GM23338 (cell line): ENCODE results near the gene CACNA1D. TPM values are rescaled to one million over a fixed set of nuclear protein-coding genes. Genes with fewer than 3 reads are reported as not detected.

Experiments
- ATAC-seq: fragments of 200-7000 bp; cut with Tn5 transposase; 3 replicates; pipeline ENCODE4 v1.9.1; 2020
- DNase-seq: peaks from one replicate; pipeline ENCODE4 v3.0.0-alpha.2; 2015; ENCODE audit warnings: low spot score
- H2AFZ ChIP-seq: fragments of 200-600 bp; sonication (generic); 2 replicates; pipeline ENCODE4 v1.8.0; 2016; ENCODE audit warnings: antibody characterized with exemption, mild to moderate bottlenecking, moderate library complexity
- H3F3A ChIP-seq: fragments of 200-600 bp; sonication (generic); replicated peaks from 2 replicates; pipeline ENCODE4 v1.8.0; 2017; ENCODE audit warnings: antibody characterized with exemption, mixed run types, low read depth
- H3K27ac ChIP-seq: fragments of 200-600 bp; sonication (generic); 2 replicates; pipeline ENCODE4 v1.6.1; 2016; ENCODE audit warnings: low read depth
- H3K27me3 ChIP-seq: fragments of 200-600 bp; sonication (generic); 2 replicates; pipeline ENCODE4 v1.8.0; 2016; ENCODE audit warnings: mild to moderate bottlenecking, mixed run types, moderate library complexity; ENCODE audit not compliant: insufficient read depth
- H3K36me3 ChIP-seq: fragments of 200-600 bp; sonication (generic); 2 replicates; pipeline ENCODE4 v1.8.0; 2016; ENCODE audit warnings: mild to moderate bottlenecking; ENCODE audit not compliant: insufficient read depth
- H3K4me1 ChIP-seq: fragments of 200-600 bp; sonication (generic); 2 replicates; pipeline ENCODE4 v1.8.0; 2016; ENCODE audit warnings: mild to moderate bottlenecking, moderate library complexity; ENCODE audit not compliant: insufficient read depth
- H3K4me2 ChIP-seq: fragments of 200-600 bp; sonication (generic); 2 replicates; pipeline ENCODE4 v1.7.1; 2017; ENCODE audit warnings: mixed run types
- H3K4me3 ChIP-seq: fragments of 200-600 bp; sonication (generic); 2 replicates; pipeline ENCODE4 v1.6.1; 2016; ENCODE audit warnings: mixed run types
- H3K79me2 ChIP-seq: fragments of 200-600 bp; sonication (generic); replicated peaks from 2 replicates; pipeline ENCODE4 v1.8.0; 2017; ENCODE audit warnings: mild to moderate bottlenecking; ENCODE audit not compliant: insufficient read depth
- H3K9me2 ChIP-seq: fragments of 200-600 bp; sonication (generic); 2 replicates; pipeline ENCODE4 v1.8.0; 2017; ENCODE audit not compliant: insufficient read depth
- H4K20me1 ChIP-seq: fragments of 200-600 bp; sonication (generic); replicated peaks from 2 replicates; pipeline ENCODE4 v1.8.0; 2017; ENCODE audit warnings: mild to moderate bottlenecking; ENCODE audit not compliant: insufficient read depth
- H3K27ac Mint-ChIP-seq: 2 replicates; pipeline ENCODE4 v1.8.0; 2020; ENCODE audit warnings: inconsistent platforms, mild to moderate bottlenecking, moderate library complexity, mixed read lengths
- H3K27me3 Mint-ChIP-seq: 3 replicates; pipeline ENCODE4 v1.8.0; 2022; ENCODE audit warnings: low read depth, mild to moderate bottlenecking, moderate library complexity, mixed read lengths, inconsistent platforms; ENCODE audit not compliant: insufficient read depth, poor library complexity
- H3K36me3 Mint-ChIP-seq: 3 replicates; pipeline ENCODE4 v1.8.0; 2021; ENCODE audit warnings: low read depth, mild to moderate bottlenecking, inconsistent platforms, moderate library complexity, mixed read lengths
- H3K4me1 Mint-ChIP-seq: 3 replicates; pipeline ENCODE4 v1.8.0; 2020; ENCODE audit warnings: mild to moderate bottlenecking, inconsistent platforms, mixed read lengths
- H3K4me3 Mint-ChIP-seq: 3 replicates; pipeline ENCODE4 v1.8.0; 2021; ENCODE audit warnings: moderate library complexity, mild to moderate bottlenecking, inconsistent platforms, mixed read lengths
- H3K9me3 Mint-ChIP-seq: 3 replicates; pipeline ENCODE4 v1.8.0; 2020; ENCODE audit warnings: moderate library complexity, mild to moderate bottlenecking, inconsistent platforms, mixed read lengths
- CREB1 ChIP-seq: fragments of 250-450 bp; sonication (Bioruptor Pico); IDR thresholded peaks from 2 replicates; pipeline ENCODE4 v1.5.0; 2020; ENCODE audit warnings: low read depth, mild to moderate bottlenecking, moderate library complexity
- EZH2 ChIP-seq: fragments of 200-600 bp; sonication (generic); IDR thresholded peaks from one replicate; pipeline ENCODE4 v1.8.0; 2017; ENCODE audit warnings: antibody characterized with exemption, mild to moderate bottlenecking, low read depth; ENCODE audit not compliant: unreplicated experiment
- EZH2phosphoT487 ChIP-seq: fragments of 200-600 bp; sonication (generic); IDR thresholded peaks from one replicate; pipeline ENCODE4 v1.8.1; 2018; ENCODE audit warnings: antibody characterized with exemption; ENCODE audit not compliant: unreplicated experiment
- NANOG ChIP-seq: IDR thresholded peaks from 2 replicates; pipeline ENCODE4 v1.6.1; 2016; ENCODE audit warnings: antibody characterized with exemption, borderline replicate concordance
- STAT1 ChIP-seq: IDR thresholded peaks from one replicate; pipeline ENCODE4 v1.6.1; 2016; ENCODE audit warnings: antibody characterized with exemption; ENCODE audit not compliant: unreplicated experiment
- ZNF114 ChIP-seq: fragments of 250-450 bp; sonication (Bioruptor Pico); IDR thresholded peaks from 2 replicates; pipeline ENCODE4 v1.5.0; 2020; ENCODE audit warnings: mild to moderate bottlenecking, moderate library complexity
- ZNF331 ChIP-seq: fragments of 250-450 bp; sonication (Bioruptor Pico); IDR thresholded peaks from 2 replicates; pipeline ENCODE4 v1.5.0; 2020; ENCODE audit warnings: low read depth, mild to moderate bottlenecking, moderate library complexity
- polyA plus RNA-seq: library from polyadenylated mRNA; unstranded; fragments of >200 nt; fragmentation: Nextera tagmentation; extraction: Ambion mirVana; gene quantifications from 2 replicates; pipeline ENCODE4 v1.2.1, GENCODE V29; 2016
- total RNA-seq: library from RNA; depleted of rRNA; stranded (reverse); fragments of >200 nt; shearing (Covaris generic); gene quantifications from 2 replicates; pipeline ENCODE4 v1.2.3, GENCODE V29; 2014
- TF ChIP-seq, protein P1 (sequence below), 2 experiments: fragments of 200-600 bp in 1 of 2; sonication (generic) in 1 of 2; conservative IDR thresholded peaks; 2 replicates each; pipeline versions ENCODE4 v1.5.1 to v1.6.1; 2016 to 2017; ENCODE audit warnings: antibody characterized with exemption in 2 of 2, low read depth in 2 of 2, mild to moderate bottlenecking in 2 of 2, moderate library complexity in 1 of 2
- TF ChIP-seq, protein P2 (sequence below): fragments of 250-450 bp; sonication (Bioruptor Pico); IDR thresholded peaks from 2 replicates; pipeline ENCODE4 v1.5.0; 2020; ENCODE audit warnings: mild to moderate bottlenecking, moderate library complexity
- TF ChIP-seq, protein P3 (sequence below): IDR thresholded peaks from 2 replicates; pipeline ENCODE4 v1.6.1; 2016; ENCODE audit warnings: antibody characterized with exemption
- TF ChIP-seq, protein P4 (sequence below): IDR thresholded peaks from one replicate; pipeline ENCODE4 v1.6.1; 2018; ENCODE audit warnings: antibody characterized with exemption; ENCODE audit not compliant: unreplicated experiment

The CACNA1D gene
- total and polyA plus RNA-seq, 2 experiments from 2014 or later = 1.7 to 1.8 TPM

DNA sequence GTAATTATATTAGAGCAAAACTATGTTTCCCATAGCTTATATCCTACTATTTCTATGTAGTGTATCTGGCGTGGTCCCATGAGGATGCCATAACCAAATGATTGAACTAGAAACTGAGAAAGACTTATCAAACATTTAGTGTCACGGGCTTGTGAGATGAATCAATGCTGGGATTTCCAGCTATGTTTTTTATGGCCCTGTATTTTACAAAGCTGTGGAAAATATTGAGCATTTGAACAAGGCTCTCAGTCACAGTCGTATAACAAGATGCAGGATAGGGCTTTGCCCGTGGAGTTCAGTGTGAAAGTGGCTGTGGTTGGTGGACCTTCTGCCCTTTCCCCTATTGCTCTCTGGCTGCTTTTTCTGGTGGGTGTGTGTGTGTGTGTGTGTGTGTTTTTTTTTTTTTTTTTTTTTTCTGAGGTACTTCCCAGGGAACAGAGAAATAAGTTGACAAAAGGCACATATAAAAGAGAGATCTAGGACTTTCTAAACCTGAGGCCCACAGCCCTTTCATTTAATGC lies 60.7 kb downstream of the CACNA1D start:
- Histone ChIP-seq H2AFZ (no peak overlapping the region), H3F3A (no peaks in the 10 kb centered on the region), H3K4me2 (no peak overlapping the region), H3K79me2 (no peaks in the 10 kb centered on the region), H3K4me3 (no peak overlapping the region), H3K4me1 (peaks cover 11% of the 10 kb centered on the region), H3K9me2 (no peaks in the 10 kb centered on the region), H4K20me1 (no peaks in the 10 kb centered on the region), H3K27ac (no peak overlapping the region), H3K27me3 (no peaks in the 10 kb centered on the region), H3K36me3 (no peaks in the 10 kb centered on the region)
- DNase-seq (no peak), ATAC-seq (no peak)
- peaks cover 11% of the 10 kb centered on the region; the same call in 2 of the 3 replicates for H3K4me1 Mint-ChIP-seq
- H3K27ac Mint-ChIP-seq = no peak overlapping the region
- H3K36me3 Mint-ChIP-seq = 0 out of 3 replicates have a peak, but pooled peaks cover 5% of the 10 kb centered on the region
- TF ChIP-seq STAT1 (no peak), EZH2phosphoT487 (no peak), EZH2 (no peak), ZNF114 (CRISPR knock-in tag) (no peak), CREB1 (CRISPR knock-in tag) (no peak), NANOG (no peak), ZNF331 (CRISPR knock-in tag) (no peak)
- TF ChIP-seq, protein P1, sequence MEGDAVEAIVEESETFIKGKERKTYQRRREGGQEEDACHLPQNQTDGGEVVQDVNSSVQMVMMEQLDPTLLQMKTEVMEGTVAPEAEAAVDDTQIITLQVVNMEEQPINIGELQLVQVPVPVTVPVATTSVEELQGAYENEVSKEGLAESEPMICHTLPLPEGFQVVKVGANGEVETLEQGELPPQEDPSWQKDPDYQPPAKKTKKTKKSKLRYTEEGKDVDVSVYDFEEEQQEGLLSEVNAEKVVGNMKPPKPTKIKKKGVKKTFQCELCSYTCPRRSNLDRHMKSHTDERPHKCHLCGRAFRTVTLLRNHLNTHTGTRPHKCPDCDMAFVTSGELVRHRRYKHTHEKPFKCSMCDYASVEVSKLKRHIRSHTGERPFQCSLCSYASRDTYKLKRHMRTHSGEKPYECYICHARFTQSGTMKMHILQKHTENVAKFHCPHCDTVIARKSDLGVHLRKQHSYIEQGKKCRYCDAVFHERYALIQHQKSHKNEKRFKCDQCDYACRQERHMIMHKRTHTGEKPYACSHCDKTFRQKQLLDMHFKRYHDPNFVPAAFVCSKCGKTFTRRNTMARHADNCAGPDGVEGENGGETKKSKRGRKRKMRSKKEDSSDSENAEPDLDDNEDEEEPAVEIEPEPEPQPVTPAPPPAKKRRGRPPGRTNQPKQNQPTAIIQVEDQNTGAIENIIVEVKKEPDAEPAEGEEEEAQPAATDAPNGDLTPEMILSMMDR (conservative IDR thresholded peaks at IDR 0.05; ENCODE audit: low read depth in 2 of 2) = no peak
- TF ChIP-seq, protein P2, sequence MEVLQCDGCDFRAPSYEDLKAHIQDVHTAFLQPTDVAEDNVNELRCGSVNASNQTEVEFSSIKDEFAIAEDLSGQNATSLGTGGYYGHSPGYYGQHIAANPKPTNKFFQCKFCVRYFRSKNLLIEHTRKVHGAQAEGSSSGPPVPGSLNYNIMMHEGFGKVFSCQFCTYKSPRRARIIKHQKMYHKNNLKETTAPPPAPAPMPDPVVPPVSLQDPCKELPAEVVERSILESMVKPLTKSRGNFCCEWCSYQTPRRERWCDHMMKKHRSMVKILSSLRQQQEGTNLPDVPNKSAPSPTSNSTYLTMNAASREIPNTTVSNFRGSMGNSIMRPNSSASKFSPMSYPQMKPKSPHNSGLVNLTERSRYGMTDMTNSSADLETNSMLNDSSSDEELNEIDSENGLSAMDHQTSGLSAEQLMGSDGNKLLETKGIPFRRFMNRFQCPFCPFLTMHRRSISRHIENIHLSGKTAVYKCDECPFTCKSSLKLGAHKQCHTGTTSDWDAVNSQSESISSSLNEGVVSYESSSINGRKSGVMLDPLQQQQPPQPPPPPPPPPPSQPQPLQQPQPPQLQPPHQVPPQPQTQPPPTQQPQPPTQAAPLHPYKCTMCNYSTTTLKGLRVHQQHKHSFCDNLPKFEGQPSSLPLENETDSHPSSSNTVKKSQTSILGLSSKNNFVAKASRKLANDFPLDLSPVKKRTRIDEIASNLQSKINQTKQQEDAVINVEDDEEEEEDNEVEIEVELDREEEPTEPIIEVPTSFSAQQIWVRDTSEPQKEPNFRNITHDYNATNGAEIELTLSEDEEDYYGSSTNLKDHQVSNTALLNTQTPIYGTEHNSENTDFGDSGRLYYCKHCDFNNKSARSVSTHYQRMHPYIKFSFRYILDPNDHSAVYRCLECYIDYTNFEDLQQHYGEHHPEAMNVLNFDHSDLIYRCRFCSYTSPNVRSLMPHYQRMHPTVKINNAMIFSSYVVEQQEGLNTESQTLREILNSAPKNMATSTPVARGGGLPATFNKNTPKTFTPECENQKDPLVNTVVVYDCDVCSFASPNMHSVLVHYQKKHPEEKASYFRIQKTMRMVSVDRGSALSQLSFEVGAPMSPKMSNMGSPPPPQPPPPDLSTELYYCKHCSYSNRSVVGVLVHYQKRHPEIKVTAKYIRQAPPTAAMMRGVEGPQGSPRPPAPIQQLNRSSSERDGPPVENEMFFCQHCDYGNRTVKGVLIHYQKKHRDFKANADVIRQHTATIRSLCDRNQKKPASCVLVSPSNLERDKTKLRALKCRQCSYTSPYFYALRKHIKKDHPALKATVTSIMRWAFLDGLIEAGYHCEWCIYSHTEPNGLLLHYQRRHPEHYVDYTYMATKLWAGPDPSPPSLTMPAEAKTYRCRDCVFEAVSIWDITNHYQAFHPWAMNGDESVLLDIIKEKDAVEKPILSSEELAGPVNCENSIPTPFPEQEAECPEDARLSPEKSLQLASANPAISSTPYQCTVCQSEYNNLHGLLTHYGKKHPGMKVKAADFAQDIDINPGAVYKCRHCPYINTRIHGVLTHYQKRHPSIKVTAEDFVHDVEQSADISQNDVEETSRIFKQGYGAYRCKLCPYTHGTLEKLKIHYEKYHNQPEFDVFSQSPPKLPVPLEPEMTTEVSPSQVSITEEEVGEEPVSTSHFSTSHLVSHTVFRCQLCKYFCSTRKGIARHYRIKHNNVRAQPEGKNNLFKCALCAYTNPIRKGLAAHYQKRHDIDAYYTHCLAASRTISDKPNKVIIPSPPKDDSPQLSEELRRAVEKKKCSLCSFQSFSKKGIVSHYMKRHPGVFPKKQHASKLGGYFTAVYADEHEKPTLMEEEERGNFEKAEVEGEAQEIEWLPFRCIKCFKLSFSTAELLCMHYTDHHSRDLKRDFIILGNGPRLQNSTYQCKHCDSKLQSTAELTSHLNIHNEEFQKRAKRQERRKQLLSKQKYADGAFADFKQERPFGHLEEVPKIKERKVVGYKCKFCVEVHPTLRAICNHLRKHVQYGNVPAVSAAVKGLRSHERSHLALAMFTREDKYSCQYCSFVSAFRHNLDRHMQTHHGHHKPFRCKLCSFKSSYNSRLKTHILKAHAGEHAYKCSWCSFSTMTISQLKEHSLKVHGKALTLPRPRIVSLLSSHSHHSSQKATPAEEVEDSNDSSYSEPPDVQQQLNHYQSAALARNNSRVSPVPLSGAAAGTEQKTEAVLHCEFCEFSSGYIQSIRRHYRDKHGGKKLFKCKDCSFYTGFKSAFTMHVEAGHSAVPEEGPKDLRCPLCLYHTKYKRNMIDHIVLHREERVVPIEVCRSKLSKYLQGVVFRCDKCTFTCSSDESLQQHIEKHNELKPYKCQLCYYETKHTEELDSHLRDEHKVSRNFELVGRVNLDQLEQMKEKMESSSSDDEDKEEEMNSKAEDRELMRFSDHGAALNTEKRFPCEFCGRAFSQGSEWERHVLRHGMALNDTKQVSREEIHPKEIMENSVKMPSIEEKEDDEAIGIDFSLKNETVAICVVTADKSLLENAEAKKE (CRISPR knock-in tag) = no peak
- TF ChIP-seq, protein P3, sequence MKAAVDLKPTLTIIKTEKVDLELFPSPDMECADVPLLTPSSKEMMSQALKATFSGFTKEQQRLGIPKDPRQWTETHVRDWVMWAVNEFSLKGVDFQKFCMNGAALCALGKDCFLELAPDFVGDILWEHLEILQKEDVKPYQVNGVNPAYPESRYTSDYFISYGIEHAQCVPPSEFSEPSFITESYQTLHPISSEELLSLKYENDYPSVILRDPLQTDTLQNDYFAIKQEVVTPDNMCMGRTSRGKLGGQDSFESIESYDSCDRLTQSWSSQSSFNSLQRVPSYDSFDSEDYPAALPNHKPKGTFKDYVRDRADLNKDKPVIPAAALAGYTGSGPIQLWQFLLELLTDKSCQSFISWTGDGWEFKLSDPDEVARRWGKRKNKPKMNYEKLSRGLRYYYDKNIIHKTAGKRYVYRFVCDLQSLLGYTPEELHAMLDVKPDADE = no peak
- TF ChIP-seq, protein P4, sequence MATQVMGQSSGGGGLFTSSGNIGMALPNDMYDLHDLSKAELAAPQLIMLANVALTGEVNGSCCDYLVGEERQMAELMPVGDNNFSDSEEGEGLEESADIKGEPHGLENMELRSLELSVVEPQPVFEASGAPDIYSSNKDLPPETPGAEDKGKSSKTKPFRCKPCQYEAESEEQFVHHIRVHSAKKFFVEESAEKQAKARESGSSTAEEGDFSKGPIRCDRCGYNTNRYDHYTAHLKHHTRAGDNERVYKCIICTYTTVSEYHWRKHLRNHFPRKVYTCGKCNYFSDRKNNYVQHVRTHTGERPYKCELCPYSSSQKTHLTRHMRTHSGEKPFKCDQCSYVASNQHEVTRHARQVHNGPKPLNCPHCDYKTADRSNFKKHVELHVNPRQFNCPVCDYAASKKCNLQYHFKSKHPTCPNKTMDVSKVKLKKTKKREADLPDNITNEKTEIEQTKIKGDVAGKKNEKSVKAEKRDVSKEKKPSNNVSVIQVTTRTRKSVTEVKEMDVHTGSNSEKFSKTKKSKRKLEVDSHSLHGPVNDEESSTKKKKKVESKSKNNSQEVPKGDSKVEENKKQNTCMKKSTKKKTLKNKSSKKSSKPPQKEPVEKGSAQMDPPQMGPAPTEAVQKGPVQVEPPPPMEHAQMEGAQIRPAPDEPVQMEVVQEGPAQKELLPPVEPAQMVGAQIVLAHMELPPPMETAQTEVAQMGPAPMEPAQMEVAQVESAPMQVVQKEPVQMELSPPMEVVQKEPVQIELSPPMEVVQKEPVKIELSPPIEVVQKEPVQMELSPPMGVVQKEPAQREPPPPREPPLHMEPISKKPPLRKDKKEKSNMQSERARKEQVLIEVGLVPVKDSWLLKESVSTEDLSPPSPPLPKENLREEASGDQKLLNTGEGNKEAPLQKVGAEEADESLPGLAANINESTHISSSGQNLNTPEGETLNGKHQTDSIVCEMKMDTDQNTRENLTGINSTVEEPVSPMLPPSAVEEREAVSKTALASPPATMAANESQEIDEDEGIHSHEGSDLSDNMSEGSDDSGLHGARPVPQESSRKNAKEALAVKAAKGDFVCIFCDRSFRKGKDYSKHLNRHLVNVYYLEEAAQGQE = no peak
- peaks cover 3% of the 10 kb centered on the region for H3K27me3 Mint-ChIP-seq
- no peak overlapping the region for H3K4me3 Mint-ChIP-seq
- H3K9me3 Mint-ChIP-seq = peaks cover 3% of the 10 kb centered on the region; the same call in 1 of the 3 replicates
